GM06990 (cell line): ENCODE results near the gene NFKBIL1.

Experiments used
- DNase-seq: peaks from one replicate; pipeline ENCODE4 v3.0.0-alpha.2; 2011; ENCODE audit not compliant: insufficient read length; ENCODE audit errors: extremely low read depth
- H3K27me3 ChIP-seq: replicated peaks from 2 replicates; pipeline ENCODE4 v1.6.0; 2011; ENCODE audit warnings: low read length; ENCODE audit not compliant: control insufficient read depth, insufficient read depth
- H3K36me3 ChIP-seq: 2 replicates; pipeline ENCODE4 v1.5.1; 2011; ENCODE audit warnings: low read length; ENCODE audit not compliant: control insufficient read depth, insufficient read depth
- H3K4me3 ChIP-seq: replicated peaks from 2 replicates; pipeline ENCODE4 v1.5.1; 2011; ENCODE audit warnings: low read depth, mild to moderate bottlenecking, control low read depth, low read length
- CTCF ChIP-seq: IDR thresholded peaks from 2 replicates; pipeline ENCODE4 v1.5.1; 2011; ENCODE audit warnings: low read length, control low read depth, mild to moderate bottlenecking, inconsistent platforms; ENCODE audit not compliant: insufficient read depth, poor library complexity, severe bottlenecking

The NFKBIL1 gene

GRCh38 chr6:31579546-31580437, 32.4 kb downstream of the NFKBIL1 start:
- no peak for DNase-seq
- Histone ChIP-seq H3K4me3 (peak overlapping the region; percentile 69), H3K36me3 (peaks cover 11% of the 10 kb centered on the region), H3K27me3 (no peaks in the 10 kb centered on the region)
- TF ChIP-seq CTCF: no peak

DNA sequence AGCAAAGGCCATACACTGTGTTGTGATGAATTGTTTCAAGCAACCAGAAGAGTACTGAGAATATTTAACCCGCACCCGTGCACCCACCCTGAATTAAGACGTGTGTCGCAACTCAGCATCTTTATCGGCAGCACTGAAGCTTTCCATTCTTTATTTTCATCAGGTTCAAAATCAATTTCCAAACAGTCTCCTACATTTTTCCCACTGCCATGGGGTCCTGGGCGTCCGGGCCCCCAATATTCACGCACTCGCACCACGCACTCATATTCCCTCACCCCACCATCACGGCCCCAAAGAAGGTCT, 33.0 kb downstream of the NFKBIL1 start:
- no peak for DNase-seq
- H3K36me3 ChIP-seq: peaks cover 11% of the 10 kb centered on the region
- H3K27me3 ChIP-seq: no peaks in the 10 kb centered on the region
- H3K4me3 ChIP-seq: peak overlapping the region; percentile 69
- no peak for TF ChIP-seq CTCF

GRCh38 chr6:31580807-31581433, 33.5 kb downstream of the NFKBIL1 start:
- H3K36me3 ChIP-seq: peaks cover 11% of the 10 kb centered on the region
- DNase-seq: peak; percentile 89
- TF ChIP-seq CTCF: peak; percentile 92

DNA sequence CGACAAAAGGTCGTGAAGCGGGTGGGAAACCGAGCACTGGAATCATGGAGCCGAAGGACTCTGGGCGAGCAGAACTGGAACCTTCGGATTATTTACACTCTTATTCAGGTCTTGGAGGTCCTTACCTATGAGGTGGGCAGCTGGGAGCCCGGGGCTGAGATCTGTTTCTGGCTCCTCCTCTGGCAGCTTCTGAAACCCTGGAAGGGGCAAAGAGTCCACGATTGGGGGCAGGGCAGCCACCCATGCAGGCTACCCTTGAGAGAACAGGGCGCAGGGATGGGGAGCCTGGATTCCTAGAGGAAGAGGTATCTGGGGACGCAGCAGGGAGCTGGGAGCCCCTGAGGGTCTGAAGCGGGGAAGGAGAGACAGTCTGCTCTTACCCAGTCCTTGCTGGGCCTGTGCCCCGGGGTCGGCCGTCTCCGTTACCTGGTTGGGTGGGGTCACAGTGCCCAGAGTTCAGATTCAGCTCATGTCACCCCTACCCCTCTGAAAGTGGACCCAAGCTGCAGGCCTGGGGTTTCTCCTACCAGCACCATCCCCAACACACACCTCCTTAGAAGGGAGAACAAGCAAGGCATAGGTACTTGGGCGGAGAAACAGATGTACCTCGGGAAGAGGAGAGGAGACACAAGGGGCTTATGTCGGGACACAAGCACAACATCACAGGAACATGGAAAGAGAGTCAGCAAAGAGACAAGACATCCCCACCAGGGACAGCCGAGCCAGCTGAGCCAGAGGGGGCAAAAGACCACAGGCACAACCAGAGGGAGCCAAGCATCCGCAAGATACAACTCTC, 34.2 kb downstream of the NFKBIL1 start:
- Histone ChIP-seq H3K4me3 (peak overlapping the region; percentile 69), H3K27me3 (no peaks in the 10 kb centered on the region), H3K36me3 (peaks cover 11% of the 10 kb centered on the region)
- no peak for TF ChIP-seq CTCF
- no peak for DNase-seq

More at GRCh38 chr6:31580807-31581433, 33.5 kb downstream of the NFKBIL1 start:
- no peaks in the 10 kb centered on the region for H3K27me3 ChIP-seq
- H3K4me3 ChIP-seq: peak overlapping the region; percentile 69

GRCh38 chr6:31582230-31582643, 34.8 kb downstream of the NFKBIL1 start, which contains the start of gene LTB:
Gene LTB, minus strand, starts transcription at chr6:31582424. Its CDS starts 7 bp downstream, at chr6:31582417.
- Histone ChIP-seq H3K4me3 (peak within 1 kb of the TSS; percentile 69), H3K27me3 (no peaks in the 10 kb centered on the region), H3K36me3 (peaks cover 8% of the 10 kb centered on the region)
- no peak for TF ChIP-seq CTCF
- DNase-seq: no peak
